G401 (cell line): ENCODE data around the gene RABGAP1L. TPM values are rescaled to one million over a fixed set of nuclear protein-coding genes. Genes with fewer than 3 reads are reported as not detected.
A peak's percentile ranks its signal among the peaks of the same experiment; 100 is the strongest.
"Not testable (repeated sequence)": the region's sequence is repeated elsewhere in the genome, so short reads cannot be mapped to it uniquely, and the experiment has no call there.

Experiments
- DNase-seq: peaks from one replicate; pipeline ENCODE4 v3.0.0-alpha.2; 2015; ENCODE audit warnings: low spot score
- in situ Hi-C: cut with HindIII; loops from 2 replicates; pipeline ENCODE4 v1.10.0; 2016; ENCODE audit warnings: low sequenced_read_pairs, mixed read lengths
- total RNA-seq: library from RNA; depleted of rRNA; stranded (reverse); fragments of >200 nt; shearing (Covaris generic); gene quantifications from 2 replicates; pipeline ENCODE4 v1.2.3, GENCODE V29; 2014

RABGAP1L gene
- total RNA-seq, 1 experiment from 2014 or later, result 23.3 TPM

DNA sequence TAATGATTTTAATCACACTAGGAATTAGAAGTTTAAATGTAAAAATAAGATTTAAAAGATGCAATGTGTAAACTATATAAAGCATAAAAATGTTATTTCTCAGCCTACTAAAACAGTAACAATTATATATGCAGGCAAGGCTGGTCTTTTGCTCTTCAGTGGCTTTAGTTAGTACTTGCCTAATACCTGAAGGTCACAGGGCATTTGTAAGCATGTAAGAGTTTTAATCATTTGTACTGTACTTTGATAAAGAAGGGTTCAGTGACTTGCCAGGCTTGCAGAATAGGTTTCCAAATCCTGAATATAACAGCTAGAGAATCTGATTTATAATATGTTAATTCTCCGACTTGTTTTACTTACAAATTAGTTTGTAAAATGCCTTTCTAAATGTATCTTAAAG lies 545.0 kb downstream of the RABGAP1L start:
- DNase-seq, result no peak
- in situ Hi-C loops, result no loop called here

DNA sequence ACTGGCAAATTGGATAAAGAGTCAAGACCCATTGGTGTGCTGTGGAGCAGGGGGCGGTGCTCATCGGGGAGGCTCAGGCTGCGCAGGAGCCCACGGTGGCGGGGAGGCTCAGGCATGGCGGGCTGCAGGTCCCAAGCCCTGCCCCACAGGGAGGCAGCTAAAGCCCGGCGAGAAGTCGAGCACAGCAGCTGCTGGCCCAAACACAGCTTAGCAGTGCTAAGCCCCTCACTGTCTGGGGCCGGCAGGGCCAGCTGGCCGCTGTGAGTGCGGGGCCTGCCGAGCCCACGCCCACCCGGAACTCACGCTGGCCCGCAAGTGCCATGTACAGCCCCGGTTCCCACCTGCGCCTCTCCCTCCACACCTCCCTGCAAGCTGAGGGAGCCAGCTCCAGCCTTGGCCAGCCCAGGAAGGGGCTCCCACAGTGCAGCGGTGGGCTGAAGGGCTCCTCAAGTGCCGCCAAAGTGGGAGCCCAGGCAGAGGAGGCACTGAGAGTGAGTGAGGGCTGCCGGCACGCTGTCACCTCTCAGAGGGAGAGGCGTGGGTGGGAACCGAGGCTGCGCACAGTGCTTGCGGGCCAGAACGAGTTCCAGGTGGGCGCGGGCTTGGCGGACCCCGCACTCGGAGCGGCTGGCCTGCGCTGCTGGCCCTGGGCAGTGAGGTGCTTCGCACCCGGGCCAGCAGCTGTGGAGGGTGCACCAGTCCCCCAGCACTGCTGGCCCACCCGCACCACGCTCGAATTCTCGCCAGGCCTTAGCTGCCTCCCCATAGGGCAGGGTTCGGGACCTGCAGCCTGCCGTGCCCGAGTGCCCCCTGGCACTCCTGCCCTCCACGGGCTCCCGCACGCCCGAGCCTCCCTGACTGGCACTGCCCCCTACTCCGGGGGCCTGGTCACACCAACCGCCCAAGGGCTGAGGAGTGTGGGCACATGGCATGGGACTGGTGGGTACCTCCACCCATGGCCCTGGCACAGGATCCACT lies 551.8 kb downstream of the RABGAP1L start:
- in situ Hi-C loops, result no loop called here
- DNase-seq, result no peak

GRCh38 chr1:174711848-174712247 lies 552.5 kb downstream of the RABGAP1L start:
- DNase-seq, in situ Hi-C loops: not testable (repeated sequence)

GRCh38 chr1:174712541-174712940 lies 553.2 kb downstream of the RABGAP1L start:
- in situ Hi-C loops, result no loop called here
- DNase-seq, result no peak

DNA sequence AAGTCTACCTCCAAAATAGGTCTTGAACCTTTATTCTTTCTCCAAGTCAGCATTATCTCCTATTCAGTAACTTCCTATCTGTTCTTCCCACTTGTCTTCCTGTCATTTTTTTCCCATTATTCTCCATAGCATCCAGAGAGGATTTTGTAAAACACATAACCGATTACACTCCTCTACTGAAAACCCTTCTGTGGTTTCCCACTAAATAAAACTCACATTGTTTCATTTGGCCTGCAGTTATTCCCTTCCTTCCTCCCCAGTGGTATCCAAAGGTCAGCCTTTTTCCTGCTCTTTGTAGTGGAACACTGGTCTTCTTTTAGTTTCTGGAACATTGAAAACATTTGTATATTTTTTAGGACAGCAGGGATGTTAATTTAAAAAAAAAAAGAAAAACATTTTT lies 554.5 kb downstream of the RABGAP1L start:
- in situ Hi-C loops, result no loop called here
- no peak for DNase-seq

GRCh38 chr1:174719194-174719593 lies 559.9 kb downstream of the RABGAP1L start:
- in situ Hi-C loops, result no loop called here
- no peak for DNase-seq

GRCh38 chr1:174720618-174721017 lies 561.3 kb downstream of the RABGAP1L start:
- in situ Hi-C loops, result no loop called here
- no peak for DNase-seq

DNA sequence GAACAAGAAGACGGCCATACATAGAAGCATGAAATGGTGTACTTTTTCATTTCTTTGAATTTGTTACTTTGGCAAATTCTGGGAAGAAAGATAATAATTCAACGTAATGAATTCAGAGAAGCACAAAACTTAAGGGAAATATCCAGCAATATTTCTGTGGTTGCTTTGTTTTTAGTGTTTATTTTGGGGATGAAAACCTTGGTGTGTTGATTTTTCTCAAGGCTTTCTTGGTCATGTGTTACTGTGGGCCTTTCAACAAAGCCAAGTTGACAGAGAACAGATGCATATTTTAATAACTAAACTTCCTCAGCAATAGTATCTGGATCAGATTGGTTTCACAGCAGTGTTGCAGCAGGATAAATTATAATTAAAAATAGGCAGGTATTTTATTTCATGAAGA lies 561.9 kb downstream of the RABGAP1L start:
- DNase-seq, result no peak
- in situ Hi-C loops, result no loop called here

GRCh38 chr1:174723816-174724215 lies 564.5 kb downstream of the RABGAP1L start:
- in situ Hi-C loops, result no loop called here

DNA sequence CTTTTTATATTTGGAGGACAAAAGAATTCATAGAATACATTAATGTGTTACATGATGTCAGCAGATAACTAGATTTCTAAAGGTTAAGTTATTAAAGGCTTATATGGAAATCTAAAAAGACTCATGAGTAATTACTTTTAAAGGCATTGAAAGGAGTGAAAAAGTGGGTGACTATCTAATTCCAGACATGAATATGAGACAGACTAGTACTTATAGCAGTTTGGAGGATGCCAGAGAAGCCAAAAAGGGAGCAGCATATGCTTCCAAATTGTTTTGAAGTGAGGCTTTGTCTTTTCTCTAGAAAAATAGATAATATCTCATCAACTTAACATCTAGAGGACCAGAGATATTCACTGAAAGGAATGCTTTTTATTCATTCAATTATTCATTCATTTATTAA lies 564.9 kb downstream of the RABGAP1L start:
- DNase-seq, result peak; percentile 22
- in situ Hi-C loops, result no loop called here

More at GRCh38 chr1:174723816-174724215, 564.5 kb downstream of the RABGAP1L start:
- no peak for DNase-seq

- DNase-seq, result peak; percentile 55
- in situ Hi-C loops, result no loop called here
Observed at GRCh38 chr1:174726167-174726879, 567.0 kb downstream of the RABGAP1L start.

DNA sequence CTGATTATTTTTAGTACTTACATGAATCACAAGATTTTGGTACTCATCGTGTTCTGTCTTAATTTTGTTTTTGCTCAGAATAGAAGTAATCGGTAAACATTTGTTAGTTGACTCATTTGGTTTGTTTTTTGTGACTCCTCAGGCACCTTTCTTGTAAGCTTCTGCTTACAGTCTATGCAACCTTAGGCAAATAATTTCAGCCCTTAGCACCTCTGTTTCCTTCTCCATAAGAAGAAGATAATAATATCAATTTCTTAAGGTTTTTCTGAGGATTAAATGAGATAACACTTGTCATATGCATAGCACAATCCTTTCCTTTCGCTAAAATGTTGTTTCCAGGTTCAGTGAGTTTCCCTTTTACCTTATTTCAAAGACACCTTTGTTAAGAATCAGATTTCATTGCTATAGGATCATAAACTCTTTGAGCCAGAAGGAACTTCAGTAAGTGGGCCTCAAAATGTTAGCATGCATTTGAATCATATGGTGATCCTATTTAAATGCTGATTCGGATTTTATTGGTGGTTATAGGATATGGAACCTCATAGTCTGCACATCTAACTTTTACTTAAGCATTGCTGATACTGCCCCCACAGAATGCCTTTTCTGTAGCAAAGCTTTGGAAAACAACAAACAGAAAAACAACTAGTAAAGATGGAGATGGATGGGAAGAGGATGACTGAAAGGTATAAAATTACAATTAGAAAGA lies 567.7 kb downstream of the RABGAP1L start:
- DNase-seq, result no peak
- in situ Hi-C loops, result no loop called here

DNA sequence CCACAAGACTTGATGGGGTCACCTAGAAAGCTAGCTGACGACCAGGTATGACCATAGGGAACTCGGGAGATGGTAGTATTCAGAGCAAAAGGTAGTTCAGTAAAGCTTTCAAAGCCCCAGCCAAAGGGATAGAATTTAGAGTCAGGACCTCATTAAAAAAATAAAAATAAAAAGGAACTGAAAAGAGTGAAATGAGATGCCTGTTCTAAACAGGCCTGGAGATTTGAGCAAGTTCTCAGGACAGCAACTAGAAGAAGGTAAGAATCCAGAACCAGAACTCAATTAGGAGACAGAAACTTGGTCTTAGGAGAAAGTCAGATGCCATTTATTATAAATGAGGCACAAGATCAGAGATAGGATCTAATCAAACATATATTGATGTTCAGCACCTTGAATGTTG lies 575.0 kb downstream of the RABGAP1L start:
- in situ Hi-C loops, result no loop called here
- no peak for DNase-seq

- DNase-seq, result no peak
- in situ Hi-C loops, result no loop called here
Observed at GRCh38 chr1:174736831-174737230, 577.5 kb downstream of the RABGAP1L start.

GRCh38 chr1:174740249-174740968 lies 581.1 kb downstream of the RABGAP1L start:
- in situ Hi-C loops, result no loop called here
- no peak for DNase-seq

GRCh38 chr1:174742805-174743653 lies 583.7 kb downstream of the RABGAP1L start:
- in situ Hi-C loops, result no loop called here
- DNase-seq, result peak; percentile 18

DNA sequence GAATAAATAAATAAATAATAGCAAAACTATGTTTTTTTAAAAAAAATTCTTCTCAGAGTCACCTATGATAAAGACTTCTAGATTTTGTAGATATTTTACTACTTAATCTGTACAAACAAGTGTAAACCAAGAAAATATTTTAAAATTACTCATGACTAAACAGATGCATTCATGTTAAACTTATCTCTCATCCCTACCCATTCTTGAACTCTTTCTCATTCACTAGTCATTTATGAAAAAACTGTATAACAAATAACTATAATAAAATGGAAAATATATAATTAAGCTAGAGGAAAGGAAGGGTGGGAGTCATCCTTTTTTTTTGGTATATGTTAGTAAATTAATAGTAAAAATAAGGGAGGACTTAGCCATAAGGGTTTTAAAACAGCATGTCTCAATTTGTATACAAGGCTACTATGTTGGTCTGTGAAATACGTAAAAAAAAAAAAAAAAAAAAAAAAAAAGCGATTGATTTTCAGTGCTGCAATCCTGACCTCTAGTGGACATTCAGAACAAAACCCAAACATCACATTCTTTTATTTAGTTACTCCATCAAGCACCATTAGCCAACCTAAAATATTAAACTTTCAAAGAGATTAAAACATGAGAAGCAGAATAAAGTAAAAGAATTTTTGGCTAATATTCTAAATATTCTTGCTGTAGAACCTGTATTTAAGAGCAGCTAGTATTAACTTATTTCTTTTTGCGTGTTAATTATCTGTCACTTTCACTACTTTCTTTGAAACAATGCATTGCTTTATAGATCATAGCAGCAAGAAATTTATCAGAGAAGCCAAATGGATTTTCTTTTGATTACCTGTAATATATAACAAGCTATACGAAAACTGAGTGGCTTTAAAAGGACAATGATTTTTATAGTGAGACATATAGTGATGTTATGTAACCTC lies 584.6 kb downstream of the RABGAP1L start:
- DNase-seq, result peak; percentile 75
- in situ Hi-C loops, result no loop called here
